Measurements from ENCODE around the gene HDAC7. TPM values are rescaled to one million over a fixed set of nuclear protein-coding genes. Genes with fewer than 3 reads are reported as not detected.

The HDAC7 gene
- total RNA-seq, 1 donor from 2014 or later = 7.1 TPM

DNA sequence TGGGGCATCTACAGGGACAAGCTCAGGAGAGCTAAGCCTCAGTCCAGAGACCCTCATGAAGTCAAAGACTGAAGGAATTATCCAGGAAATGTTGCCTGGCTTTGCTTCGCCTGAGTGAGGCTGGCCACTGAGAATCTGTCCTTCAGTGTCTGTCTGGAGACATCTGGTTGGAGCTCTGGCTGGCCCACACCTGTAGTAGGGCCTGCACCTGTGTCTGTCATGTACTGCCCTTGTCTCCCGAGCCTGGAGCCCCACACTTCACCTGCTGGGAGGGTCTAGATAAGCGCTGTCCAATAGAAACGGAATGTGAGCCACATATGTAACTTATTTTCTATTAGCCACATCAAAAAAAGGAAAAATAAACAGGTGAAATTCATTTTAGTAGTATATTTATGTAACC is 9.9 kb upstream of the HDAC7 start:
- Histone ChIP-seq H3K36me3 (ENCODE audit: control insufficient read depth, insufficient read depth, low read length) (no peaks in the 10 kb centered on the region), H3K4me3 (ENCODE audit: low read depth, low read length) (no peak overlapping the region), H3K27me3 (ENCODE audit: control insufficient read depth, insufficient read depth, low read length) (no peaks in the 10 kb centered on the region)
- TF ChIP-seq, protein P1, sequence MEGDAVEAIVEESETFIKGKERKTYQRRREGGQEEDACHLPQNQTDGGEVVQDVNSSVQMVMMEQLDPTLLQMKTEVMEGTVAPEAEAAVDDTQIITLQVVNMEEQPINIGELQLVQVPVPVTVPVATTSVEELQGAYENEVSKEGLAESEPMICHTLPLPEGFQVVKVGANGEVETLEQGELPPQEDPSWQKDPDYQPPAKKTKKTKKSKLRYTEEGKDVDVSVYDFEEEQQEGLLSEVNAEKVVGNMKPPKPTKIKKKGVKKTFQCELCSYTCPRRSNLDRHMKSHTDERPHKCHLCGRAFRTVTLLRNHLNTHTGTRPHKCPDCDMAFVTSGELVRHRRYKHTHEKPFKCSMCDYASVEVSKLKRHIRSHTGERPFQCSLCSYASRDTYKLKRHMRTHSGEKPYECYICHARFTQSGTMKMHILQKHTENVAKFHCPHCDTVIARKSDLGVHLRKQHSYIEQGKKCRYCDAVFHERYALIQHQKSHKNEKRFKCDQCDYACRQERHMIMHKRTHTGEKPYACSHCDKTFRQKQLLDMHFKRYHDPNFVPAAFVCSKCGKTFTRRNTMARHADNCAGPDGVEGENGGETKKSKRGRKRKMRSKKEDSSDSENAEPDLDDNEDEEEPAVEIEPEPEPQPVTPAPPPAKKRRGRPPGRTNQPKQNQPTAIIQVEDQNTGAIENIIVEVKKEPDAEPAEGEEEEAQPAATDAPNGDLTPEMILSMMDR (IDR thresholded peaks at IDR 0.05; ENCODE audit: insufficient read depth, low read length, severe bottlenecking) = no peak
- DNase-seq (ENCODE audit: low read depth) (no peak), FAIRE-seq (no peak)

DNA sequence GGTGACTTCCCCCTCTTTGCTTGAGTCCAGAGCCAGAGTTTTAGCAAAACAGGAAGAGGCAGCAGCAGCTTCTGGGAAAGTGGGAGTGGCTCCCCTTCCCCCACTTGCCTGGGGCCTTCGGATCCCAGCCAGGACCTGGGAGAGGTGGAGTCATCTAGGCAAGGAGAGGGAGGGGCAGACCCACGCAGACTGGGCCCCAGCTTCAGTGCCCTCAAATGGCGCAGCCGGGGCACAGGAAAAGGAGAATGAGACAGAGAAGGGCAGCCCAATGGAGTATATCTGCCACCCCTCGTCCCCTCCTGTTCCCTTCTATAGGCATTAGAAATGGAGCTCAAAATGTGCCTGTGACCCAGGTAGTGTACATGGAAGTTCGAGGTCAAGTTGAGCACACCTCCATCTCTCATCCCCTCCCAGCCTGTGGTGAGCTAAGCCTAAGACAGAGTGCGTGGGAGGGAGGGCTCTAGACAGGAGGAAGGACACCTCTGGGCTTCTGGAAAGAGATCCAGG is 9.3 kb upstream of the HDAC7 start:
- Histone ChIP-seq H3K4me3 (ENCODE audit: low read depth, low read length) (no peak overlapping the region), H3K36me3 (ENCODE audit: control insufficient read depth, insufficient read depth, low read length) (no peaks in the 10 kb centered on the region), H3K27me3 (ENCODE audit: control insufficient read depth, insufficient read depth, low read length) (no peaks in the 10 kb centered on the region)
- no peak for FAIRE-seq
- TF ChIP-seq, protein P1 (IDR thresholded peaks at IDR 0.05; ENCODE audit: insufficient read depth, low read length, severe bottlenecking) = no peak
- peak; percentile 88 for DNase-seq (ENCODE audit: low read depth)

DNA sequence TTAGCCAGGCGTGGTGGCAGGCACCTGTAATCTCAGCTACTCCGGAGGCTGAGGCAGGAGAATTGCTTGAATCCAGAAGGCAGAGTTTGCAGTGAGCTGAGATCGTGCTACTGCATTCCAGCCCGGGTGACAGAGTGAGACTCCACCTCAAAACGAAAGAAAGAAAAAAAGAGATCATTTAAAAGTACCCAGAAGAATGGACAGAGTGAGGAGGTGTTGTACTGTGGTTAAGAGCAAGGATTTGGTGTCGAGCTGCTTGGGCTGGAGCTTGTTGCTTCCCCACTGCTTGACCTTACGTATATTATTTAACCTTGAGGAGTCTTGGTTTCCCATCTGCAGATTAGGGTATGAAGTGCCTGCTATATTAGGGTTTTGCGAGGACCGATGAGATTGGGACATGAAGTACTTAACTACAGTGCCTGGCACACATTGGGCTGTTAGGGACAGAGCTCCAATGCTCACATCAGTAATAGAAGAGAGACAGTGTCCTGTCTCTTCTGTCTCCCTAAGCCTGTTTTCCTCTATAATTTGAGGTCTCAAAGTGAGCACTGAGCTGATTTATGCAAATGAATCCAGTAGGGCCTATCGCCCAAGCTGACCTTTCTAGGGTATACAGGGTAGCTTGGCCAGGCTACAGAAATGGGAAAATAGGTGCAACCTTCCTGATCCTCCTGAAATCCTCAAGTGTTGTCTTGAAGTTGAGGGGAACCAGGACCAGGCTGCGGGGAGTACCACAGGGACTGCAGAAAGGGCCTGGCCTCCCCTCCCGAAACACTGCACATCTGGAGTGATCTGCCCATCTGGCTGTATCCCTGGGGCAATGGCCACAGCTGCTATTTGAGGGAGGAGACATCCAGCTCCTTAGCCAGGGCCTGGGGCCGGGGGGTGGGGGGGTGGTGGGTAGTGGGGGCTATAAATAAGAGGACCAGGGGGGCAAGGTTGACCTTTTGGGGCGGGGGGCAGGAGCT is 8.6 kb upstream of the HDAC7 start:
- FAIRE-seq (no peak), DNase-seq (ENCODE audit: low read depth) (no peak)
- TF ChIP-seq, protein P1 (IDR thresholded peaks at IDR 0.05; ENCODE audit: insufficient read depth, low read length, severe bottlenecking) = no peak

DNA sequence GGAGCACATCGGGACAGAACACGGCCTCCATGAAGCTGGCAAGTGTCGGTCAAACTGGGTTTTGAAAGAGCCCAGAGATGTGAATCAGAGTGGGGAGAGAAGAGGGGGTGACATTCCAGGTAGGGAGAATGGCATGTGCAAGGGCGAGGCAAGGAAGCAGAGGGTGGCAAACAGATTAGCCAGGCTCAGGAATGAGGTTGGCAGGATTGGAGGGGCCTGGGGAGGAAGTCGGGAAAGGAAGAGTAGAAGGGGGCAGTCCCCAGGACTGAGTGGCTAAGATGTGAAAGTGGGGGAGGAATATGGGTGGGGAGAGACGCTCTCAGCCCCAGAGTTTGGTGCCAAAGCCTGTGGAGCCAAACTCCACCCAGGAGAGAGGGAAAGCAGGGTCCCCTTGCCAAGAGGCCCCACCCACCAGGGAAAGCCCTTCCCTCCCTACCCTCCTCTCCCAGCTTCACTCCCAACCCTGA is 5.5 kb upstream of the HDAC7 start:
- TF ChIP-seq, protein P1 (IDR thresholded peaks at IDR 0.05; ENCODE audit: insufficient read depth, low read length, severe bottlenecking) = no peak
- FAIRE-seq (no peak), DNase-seq (ENCODE audit: low read depth) (peak; percentile 81)
- Histone ChIP-seq H3K27me3 (ENCODE audit: control insufficient read depth, insufficient read depth, low read length) (no peaks in the 10 kb centered on the region), H3K4me3 (ENCODE audit: low read depth, low read length) (no peak overlapping the region), H3K36me3 (ENCODE audit: control insufficient read depth, insufficient read depth, low read length) (no peaks in the 10 kb centered on the region)

More for the DNA sequence above, 8.6 kb upstream of the HDAC7 start:
- H3K36me3 ChIP-seq (ENCODE audit: control insufficient read depth, insufficient read depth, low read length) = no peaks in the 10 kb centered on the region
- H3K4me3 ChIP-seq (ENCODE audit: low read depth, low read length) = no peak overlapping the region
- H3K27me3 ChIP-seq (ENCODE audit: control insufficient read depth, insufficient read depth, low read length) = no peaks in the 10 kb centered on the region

DNA sequence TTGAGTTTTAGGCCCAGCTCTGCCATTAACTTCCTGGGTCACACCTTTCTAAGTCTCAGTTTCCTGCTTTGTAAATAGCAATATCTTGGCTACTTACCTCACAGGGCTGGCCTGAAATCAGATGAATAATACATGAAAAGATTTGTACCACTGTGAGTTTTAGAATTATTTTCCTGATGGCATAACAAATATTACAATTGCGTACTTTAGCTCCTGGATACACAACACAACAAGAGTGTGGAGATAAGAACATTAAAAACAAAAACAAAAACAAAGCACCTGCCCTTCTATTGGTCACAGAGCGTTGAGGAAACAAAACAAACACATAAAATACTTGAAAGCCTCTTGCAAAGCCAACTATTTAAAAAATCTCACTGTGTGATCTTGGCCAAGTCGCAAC is 4.9 kb upstream of the HDAC7 start:
- FAIRE-seq (no peak), DNase-seq (ENCODE audit: low read depth) (no peak)
- TF ChIP-seq, protein P1 (IDR thresholded peaks at IDR 0.05; ENCODE audit: insufficient read depth, low read length, severe bottlenecking) = no peak
- Histone ChIP-seq H3K4me3 (ENCODE audit: low read depth, low read length) (no peak overlapping the region), H3K27me3 (ENCODE audit: control insufficient read depth, insufficient read depth, low read length) (no peaks in the 10 kb centered on the region), H3K36me3 (ENCODE audit: control insufficient read depth, insufficient read depth, low read length) (no peaks in the 10 kb centered on the region)
